Thyroid gland (tissue), 4 donors: Measurements from ENCODE around the gene STEAP3.

Experiments used
- CTCF ChIP-seq, 6 experiments: fragments of 200-600 bp in 3 of 6; fragments of 450-650 bp in 3 of 6; sonication (generic) in 3 of 6; IDR thresholded peaks; one replicate each; pipeline ENCODE4 v1.5.1; 2016 to 2019; ENCODE audit warnings: antibody characterized with exemption in 6 of 6, mild to moderate bottlenecking in 2 of 6, inconsistent platforms in 1 of 6, moderate library complexity in 1 of 6
- POLR2A ChIP-seq, 2 donors: fragments of 450-650 bp; IDR thresholded peaks; one replicate each; pipeline ENCODE4 v1.6.1; 2017; ENCODE audit warnings: antibody characterized with exemption in 2 of 2, mild to moderate bottlenecking in 2 of 2, moderate library complexity in 1 of 2

- TF ChIP-seq CTCF (IDR thresholded peaks at IDR 0.05) (no peak), POLR2A (IDR thresholded peaks at IDR 0.05) (no peak)
Observed at GRCh38 chr2:119246884-119247843, 23.5 kb downstream of the STEAP3 start.
